Endodermal cell (in vitro differentiated cells): ENCODE data around the gene TLE3. TPM values are rescaled to one million over a fixed set of nuclear protein-coding genes. Genes with fewer than 3 reads are reported as not detected.

Experiments
- DNase-seq: peaks from one replicate; pipeline ENCODE4 v3.0.0-alpha.2; 2017
- H3K27ac ChIP-seq: 2 replicates; pipeline ENCODE4 v1.5.1; 2013; ENCODE audit warnings: mild to moderate bottlenecking, low read depth, low read length, moderate library complexity
- H3K27me3 ChIP-seq: 2 replicates; pipeline ENCODE4 v1.6.1; 2013; ENCODE audit warnings: mild to moderate bottlenecking, low read length, moderate library complexity; ENCODE audit not compliant: insufficient read depth, control insufficient read depth, poor library complexity, severe bottlenecking
- H3K36me3 ChIP-seq: 2 replicates; pipeline ENCODE4 v1.7.0; 2013; ENCODE audit warnings: mild to moderate bottlenecking, low read length, moderate library complexity; ENCODE audit not compliant: control insufficient read depth, insufficient read depth
- H3K4me1 ChIP-seq: one replicate; pipeline ENCODE4 v1.7.0; 2013; ENCODE audit warnings: low read length; ENCODE audit not compliant: control insufficient read depth, insufficient read depth
- H3K4me3 ChIP-seq: 2 replicates; pipeline ENCODE4 v1.5.1; 2013; ENCODE audit warnings: mild to moderate bottlenecking, low read length, moderate library complexity
- H3K9ac ChIP-seq: 2 replicates; pipeline ENCODE4 v1.6.1; 2013; ENCODE audit warnings: mild to moderate bottlenecking, low read length, moderate library complexity; ENCODE audit not compliant: poor library complexity, severe bottlenecking; ENCODE audit errors: extremely low read depth
- H3K9me3 ChIP-seq: 2 replicates; pipeline ENCODE4 v1.6.1; 2013; ENCODE audit warnings: mild to moderate bottlenecking, low read length, moderate library complexity; ENCODE audit not compliant: control insufficient read depth
- H3K27ac Mint-ChIP-seq: 2 replicates; pipeline ENCODE4 v1.8.0; 2020; ENCODE audit warnings: mixed read lengths
- H3K27me3 Mint-ChIP-seq: 2 replicates; pipeline ENCODE4 v1.8.0; 2021; ENCODE audit warnings: mild to moderate bottlenecking, mixed read lengths; ENCODE audit not compliant: insufficient read depth
- H3K36me3 Mint-ChIP-seq: 2 replicates; pipeline ENCODE4 v1.8.0; 2020; ENCODE audit warnings: low read depth, mixed read lengths
- H3K4me1 Mint-ChIP-seq: 2 replicates; pipeline ENCODE4 v1.8.0; 2020; ENCODE audit warnings: mixed read lengths
- H3K4me3 Mint-ChIP-seq: 2 replicates; pipeline ENCODE4 v1.8.0; 2020; ENCODE audit warnings: mild to moderate bottlenecking, moderate library complexity, mixed read lengths
- H3K9me3 Mint-ChIP-seq: 2 replicates; pipeline ENCODE4 v1.8.0; 2020; ENCODE audit warnings: mild to moderate bottlenecking, mixed read lengths
- CTCF ChIP-seq: fragments of 200-600 bp; sonication (generic); conservative IDR thresholded peaks from 2 replicates; pipeline ENCODE4 v1.5.0; 2021; ENCODE audit warnings: antibody characterized with exemption, mild to moderate bottlenecking
- WGBS, 2 experiments: methylation state at CpG; one replicate each; pipeline versions ENCODE4 v1.1.5 to v1.1.7; 2013; ENCODE audit warnings: missing lambda C conversion rate in 2 of 2, mixed read lengths in 1 of 2; ENCODE audit not compliant: insufficient coverage in 1 of 2, insufficient read length in 1 of 2; 5-methylcytosine and 5-hydroxymethylcytosine counted together
- total RNA-seq, 2 donors: library from RNA; stranded (reverse); fragmentation: NEBNext Ultra II Directional in 1 of 2; extraction: Animal tissue kit (Norgen Biotek cat#: 25700) in 1 of 2; gene quantifications; 2 replicates in 1 of 2; 3 replicates in 1 of 2; pipeline ENCODE4 v1.2.1, GENCODE V29; 2021

Gene TLE3
- total RNA-seq, 2 donors from 2014 or later, result 66.5 to 81.1 TPM

GRCh38 chr15:70014331-70014730, 83.4 kb downstream of the TLE3 start:
- H3K4me3 Mint-ChIP-seq, result no peak overlapping the region
- no peaks in the 10 kb centered on the region for H3K27me3 ChIP-seq

GRCh38 chr15:70013656-70014313, 83.9 kb downstream of the TLE3 start:
- Histone ChIP-seq H3K27me3 (no peaks in the 10 kb centered on the region), H3K9ac (no peak overlapping the region), H3K4me3 (no peak overlapping the region), H3K9me3 (no peaks in the 10 kb centered on the region), H3K4me1 (no peaks in the 10 kb centered on the region), H3K27ac (no peak overlapping the region), H3K36me3 (no peaks in the 10 kb centered on the region)
- Mint-ChIP-seq H3K36me3 (no peaks in the 10 kb centered on the region), H3K4me3 (no peak overlapping the region), H3K9me3 (no peaks in the 10 kb centered on the region), H3K27ac (no peak overlapping the region), H3K27me3 (peaks cover 13% of the 10 kb centered on the region), H3K4me1 (peaks cover 12% of the 10 kb centered on the region)
- 85 to 100% methylated on average over 2 to 5 of the region's 8 CpGs for WGBS, 2 experiments
- peak; percentile 28 for DNase-seq
- TF ChIP-seq CTCF, result no peak

More at GRCh38 chr15:70014331-70014730, 83.4 kb downstream of the TLE3 start:
- Mint-ChIP-seq H3K27ac (no peak overlapping the region), H3K4me1 (peaks cover 12% of the 10 kb centered on the region), H3K27me3 (peaks cover 13% of the 10 kb centered on the region), H3K9me3 (no peaks in the 10 kb centered on the region), H3K36me3 (no peaks in the 10 kb centered on the region)
- Histone ChIP-seq H3K27ac (no peak overlapping the region), H3K36me3 (no peaks in the 10 kb centered on the region), H3K9ac (no peak overlapping the region), H3K9me3 (no peaks in the 10 kb centered on the region), H3K4me1 (no peaks in the 10 kb centered on the region), H3K4me3 (no peak overlapping the region)
- no peak for TF ChIP-seq CTCF
- 87 to 90% methylated on average over 4 to 6 of the region's 6 CpGs for WGBS, 2 experiments
- peak; percentile 42 for DNase-seq

GRCh38 chr15:70012895-70013294, 84.8 kb downstream of the TLE3 start:
- DNase-seq, result no peak
- Mint-ChIP-seq H3K27ac (no peak overlapping the region), H3K4me3 (no peak overlapping the region), H3K36me3 (no peaks in the 10 kb centered on the region), H3K9me3 (no peaks in the 10 kb centered on the region), H3K27me3 (peaks cover 10% of the 10 kb centered on the region), H3K4me1 (peaks cover 12% of the 10 kb centered on the region)
- no peaks in the 10 kb centered on the region for H3K27me3 ChIP-seq
- H3K4me1 ChIP-seq, result no peaks in the 10 kb centered on the region
- no peaks in the 10 kb centered on the region for H3K9me3 ChIP-seq
- no peak overlapping the region for H3K27ac ChIP-seq
- H3K36me3 ChIP-seq, result no peaks in the 10 kb centered on the region
- H3K4me3 ChIP-seq, result no peak overlapping the region
- no peak overlapping the region for H3K9ac ChIP-seq
- 92 to 95% methylated on average over 4 of the region's 4 CpGs for WGBS, 2 experiments
- TF ChIP-seq CTCF, result no peak
